ENCODE results near the gene RNU6-1.

DNA sequence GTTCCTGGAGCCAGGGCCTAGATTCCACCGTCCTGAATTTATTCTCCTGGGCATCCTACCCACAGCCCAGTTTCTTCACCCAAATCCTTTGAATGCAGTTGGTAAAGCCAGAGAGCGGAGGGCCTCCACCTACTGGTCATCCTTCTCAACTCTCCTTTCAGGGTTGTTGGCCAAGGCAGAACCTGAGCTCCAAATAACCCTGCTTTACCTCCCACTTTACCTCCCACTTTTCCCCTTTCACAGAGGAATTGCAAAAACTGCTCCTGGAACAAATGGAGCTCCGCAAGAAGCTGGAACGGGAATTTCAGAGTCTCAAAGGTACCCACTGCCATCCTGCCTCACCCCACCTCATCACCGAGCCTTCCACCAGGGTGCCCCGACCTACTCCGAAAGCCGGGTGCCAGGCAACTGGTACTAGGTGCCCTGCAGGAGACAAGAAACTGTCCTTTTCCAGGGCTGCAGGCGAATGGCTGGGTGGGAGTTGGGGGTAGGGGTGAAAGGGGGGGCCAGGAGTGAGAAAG is 7.8 kb downstream of the RNU6-1 start:
- TF ChIP-seq, protein P1, sequence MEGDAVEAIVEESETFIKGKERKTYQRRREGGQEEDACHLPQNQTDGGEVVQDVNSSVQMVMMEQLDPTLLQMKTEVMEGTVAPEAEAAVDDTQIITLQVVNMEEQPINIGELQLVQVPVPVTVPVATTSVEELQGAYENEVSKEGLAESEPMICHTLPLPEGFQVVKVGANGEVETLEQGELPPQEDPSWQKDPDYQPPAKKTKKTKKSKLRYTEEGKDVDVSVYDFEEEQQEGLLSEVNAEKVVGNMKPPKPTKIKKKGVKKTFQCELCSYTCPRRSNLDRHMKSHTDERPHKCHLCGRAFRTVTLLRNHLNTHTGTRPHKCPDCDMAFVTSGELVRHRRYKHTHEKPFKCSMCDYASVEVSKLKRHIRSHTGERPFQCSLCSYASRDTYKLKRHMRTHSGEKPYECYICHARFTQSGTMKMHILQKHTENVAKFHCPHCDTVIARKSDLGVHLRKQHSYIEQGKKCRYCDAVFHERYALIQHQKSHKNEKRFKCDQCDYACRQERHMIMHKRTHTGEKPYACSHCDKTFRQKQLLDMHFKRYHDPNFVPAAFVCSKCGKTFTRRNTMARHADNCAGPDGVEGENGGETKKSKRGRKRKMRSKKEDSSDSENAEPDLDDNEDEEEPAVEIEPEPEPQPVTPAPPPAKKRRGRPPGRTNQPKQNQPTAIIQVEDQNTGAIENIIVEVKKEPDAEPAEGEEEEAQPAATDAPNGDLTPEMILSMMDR (IDR thresholded peaks at IDR 0.05) = no peak
- TF ChIP-seq POLR2A (IDR thresholded peaks at IDR 0.05) = no peak
